IMR-90 (cell line): ENCODE data around the gene ASCL5. TPM values are rescaled to one million over a fixed set of nuclear protein-coding genes. Genes with fewer than 3 reads are reported as not detected.

ENCODE experiments used
- ATAC-seq: fragments of 200-7000 bp; cut with Tn5 transposase; 2 replicates; pipeline ENCODE4 v1.9.1; 2020; ENCODE audit warnings: low read depth, mild to moderate bottlenecking, moderate library complexity
- BruUV-seq: library from RNA; stranded (reverse); fragments of 400-500 nt; replicated peaks from 2 replicates; lab custom pipeline; 2021; lab: Mats Ljungman, UMichigan
- CTCF ChIA-PET: fragments of 300-600 bp; formaldehyde crosslinking; extraction: SDS; loops from one replicate; lab custom pipeline; 2021; ENCODE audit warnings: antibody characterized with exemption; lab: Yijun Ruan, JAX
- POLR2A ChIA-PET: fragments of 300-600 bp; sonication (Branson Sonifier 250); formaldehyde crosslinking; loops from one replicate; lab custom pipeline; 2022; ENCODE audit warnings: antibody characterized with exemption; ENCODE audit not compliant: unreplicated experiment; lab: Charles Lee
- DNase-seq: peaks from one replicate; pipeline ENCODE4 v3.0.0; 2013
- H2AFZ ChIP-seq: replicated peaks from 2 replicates; pipeline ENCODE3; 2013; ENCODE audit warnings: low read length, mild to moderate bottlenecking; ENCODE audit not compliant: poor library complexity
- H2AK5ac ChIP-seq: 2 replicates; pipeline ENCODE4 v1.6.1; 2013; ENCODE audit warnings: low read depth, low read length, inconsistent platforms
- H2AK9ac ChIP-seq: replicated peaks from 2 replicates; pipeline ENCODE3; 2013; ENCODE audit warnings: mild to moderate bottlenecking, low read depth, low read length, moderate library complexity; ENCODE audit not compliant: poor library complexity
- H2BK120ac ChIP-seq: 2 replicates; pipeline ENCODE4 v1.6.1; 2013; ENCODE audit warnings: low read depth, low read length, inconsistent platforms
- H2BK15ac ChIP-seq: 3 replicates; pipeline ENCODE4 v1.6.1; 2013; ENCODE audit warnings: low read depth, low read length, inconsistent platforms
- H2BK20ac ChIP-seq: 2 replicates; pipeline ENCODE4 v1.6.1; 2013; ENCODE audit warnings: low read depth, mild to moderate bottlenecking, inconsistent platforms, low read length, moderate library complexity
- H2BK5ac ChIP-seq: 2 replicates; pipeline ENCODE4 v1.6.1; 2013; ENCODE audit warnings: mild to moderate bottlenecking, low read depth, low read length, inconsistent platforms; ENCODE audit not compliant: poor library complexity, severe bottlenecking
- H3K14ac ChIP-seq: replicated peaks from 2 replicates; pipeline ENCODE4 v1.6.1; 2013; ENCODE audit warnings: low read depth, low read length, inconsistent platforms
- H3K18ac ChIP-seq: 2 replicates; pipeline ENCODE4 v1.6.1; 2013; ENCODE audit warnings: low read depth, low read length, control low read depth
- H3K23ac ChIP-seq: 2 replicates; pipeline ENCODE4 v1.6.1; 2013; ENCODE audit warnings: low read depth, low read length, inconsistent platforms
- H3K27ac ChIP-seq: 2 replicates; pipeline ENCODE4 v1.5.1; 2013; ENCODE audit warnings: mild to moderate bottlenecking, control low read depth, low read length; ENCODE audit not compliant: insufficient read depth
- H3K27me3 ChIP-seq: 2 replicates; pipeline ENCODE4 v1.6.1; 2013; ENCODE audit warnings: low read length; ENCODE audit not compliant: control insufficient read depth, insufficient read depth
- H3K36me3 ChIP-seq: 2 replicates; pipeline ENCODE4 v1.6.1; 2013; ENCODE audit warnings: low read length, mixed read lengths; ENCODE audit not compliant: control insufficient read depth, insufficient read depth
- H3K4ac ChIP-seq: 2 replicates; pipeline ENCODE4 v1.6.1; 2013; ENCODE audit warnings: low read depth, low read length, inconsistent platforms
- H3K4me1 ChIP-seq: 2 replicates; pipeline ENCODE4 v1.6.1; 2013; ENCODE audit warnings: low read length, mixed read lengths; ENCODE audit not compliant: control insufficient read depth, insufficient read depth
- H3K4me2 ChIP-seq: 2 replicates; pipeline ENCODE4 v1.6.1; 2013; ENCODE audit warnings: low read depth, mild to moderate bottlenecking, control low read depth, low read length, moderate library complexity
- H3K4me3 ChIP-seq: 2 replicates; pipeline ENCODE4 v1.5.1; 2013; ENCODE audit warnings: low read depth, mild to moderate bottlenecking, control low read depth, low read length, moderate library complexity; ENCODE audit not compliant: insufficient read depth
- H3K56ac ChIP-seq: 2 replicates; pipeline ENCODE4 v1.6.1; 2013; ENCODE audit warnings: low read length, inconsistent platforms; ENCODE audit not compliant: insufficient read depth; ENCODE audit errors: extremely low read depth
- H3K79me1 ChIP-seq, 2 experiments: 2 replicates each; pipeline ENCODE4 v1.6.1; 2013; ENCODE audit warnings: low read length in 2 of 2, inconsistent platforms in 1 of 2, low read depth in 1 of 2
- H3K9ac ChIP-seq: 2 replicates; pipeline ENCODE4 v1.6.1; 2013; ENCODE audit warnings: low read depth, low read length, control low read depth
- H3K9me1 ChIP-seq: 2 replicates; pipeline ENCODE4 v1.6.1; 2013; ENCODE audit warnings: low read length, inconsistent platforms; ENCODE audit not compliant: insufficient read depth
- H3K9me3 ChIP-seq: 2 replicates; pipeline ENCODE4 v1.6.1; 2013; ENCODE audit warnings: low read length; ENCODE audit not compliant: control insufficient read depth, insufficient read depth
- H4K20me1 ChIP-seq: 2 replicates; pipeline ENCODE4 v1.6.1; 2013; ENCODE audit warnings: low read length, inconsistent platforms; ENCODE audit not compliant: insufficient read depth
- H4K5ac ChIP-seq: 2 replicates; pipeline ENCODE4 v1.6.1; 2013; ENCODE audit warnings: mild to moderate bottlenecking, low read depth, low read length, control low read depth
- H4K8ac ChIP-seq, 2 experiments: 2 replicates each; pipeline ENCODE4 v1.6.1; 2013; ENCODE audit warnings: low read depth in 2 of 2, low read length in 2 of 2, control low read depth in 1 of 2, inconsistent platforms in 1 of 2
- H4K91ac ChIP-seq: 2 replicates; pipeline ENCODE4 v1.6.1; 2013; ENCODE audit warnings: low read depth, low read length, inconsistent platforms; ENCODE audit not compliant: insufficient read depth
- BHLHE40 ChIP-seq: fragments of 150-350 bp; IDR thresholded peaks from 2 replicates; pipeline ENCODE4 v1.6.1; 2016; ENCODE audit warnings: mild to moderate bottlenecking, low read depth, low read length
- CEBPB ChIP-seq: IDR thresholded peaks from 2 replicates; pipeline ENCODE4 v1.6.1; 2012; ENCODE audit warnings: low read depth, low read length, improper control_type of control experiment
- CHD1 ChIP-seq: IDR thresholded peaks from 2 replicates; pipeline ENCODE4 v1.6.1; 2012; ENCODE audit warnings: low read depth, low read length, improper control_type of control experiment
- FOS ChIP-seq: fragments of 150-350 bp; IDR thresholded peaks from 2 replicates; pipeline ENCODE4 v1.6.1; 2016; ENCODE audit warnings: low read depth, low read length
- MAFK ChIP-seq: IDR thresholded peaks from 2 replicates; pipeline ENCODE4 v1.6.1; 2012; ENCODE audit warnings: low read depth, low read length, improper control_type of control experiment
- MAZ ChIP-seq: IDR thresholded peaks from 2 replicates; pipeline ENCODE4 v1.6.1; 2012; ENCODE audit warnings: low read depth, mild to moderate bottlenecking, low read length, improper control_type of control experiment, moderate library complexity, borderline replicate concordance
- MXI1 ChIP-seq: IDR thresholded peaks from 2 replicates; pipeline ENCODE4 v1.6.1; 2012; ENCODE audit warnings: low read depth, mild to moderate bottlenecking, low read length, moderate library complexity, borderline replicate concordance
- NFE2L2 ChIP-seq: fragments of 150-350 bp; IDR thresholded peaks from 2 replicates; pipeline ENCODE4 v1.6.1; 2016; ENCODE audit warnings: low read depth, mild to moderate bottlenecking, low read length
- POLR2A ChIP-seq: IDR thresholded peaks from 2 replicates; pipeline ENCODE4 v1.6.1; 2012; ENCODE audit warnings: mild to moderate bottlenecking, low read depth, low read length
- RAD21 ChIP-seq: IDR thresholded peaks from 2 replicates; pipeline ENCODE4 v1.6.1; 2012; ENCODE audit warnings: low read length, improper control_type of control experiment
- RCOR1 ChIP-seq: IDR thresholded peaks from 2 replicates; pipeline ENCODE4 v1.6.1; 2012; ENCODE audit warnings: mild to moderate bottlenecking, low read length, improper control_type of control experiment; ENCODE audit not compliant: insufficient replicate concordance
- RFX5 ChIP-seq: IDR thresholded peaks from 2 replicates; pipeline ENCODE4 v1.8.0; 2012; ENCODE audit warnings: low read depth, mild to moderate bottlenecking, low read length, moderate library complexity
- SMC3 ChIP-seq: fragments of 150-350 bp; IDR thresholded peaks from 2 replicates; pipeline ENCODE4 v1.6.1; 2016; ENCODE audit warnings: low read depth, mild to moderate bottlenecking, antibody characterized with exemption, low read length, moderate library complexity
- WGBS, 2 experiments: methylation state at CpG; one replicate each; pipeline versions ENCODE4 v1.1.5 to v1.1.7; 2013; ENCODE audit warnings: missing lambda C conversion rate in 2 of 2; ENCODE audit not compliant: insufficient read length in 1 of 2; ENCODE audit errors: extremely low coverage in 2 of 2; 5-methylcytosine and 5-hydroxymethylcytosine counted together
- dilution Hi-C: fragments of 300-500 bp; cut with HindIII; formaldehyde crosslinking; loops from one replicate; pipeline ENCODE4 v1.14.3; 2018; ENCODE audit warnings: low sequenced_read_pairs; ENCODE audit not compliant: unreplicated experiment
- in situ Hi-C: fragments of 300-500 bp; cut with MboI; formaldehyde crosslinking; loops from 3 replicates; pipeline ENCODE4 v1.14.3; 2019; ENCODE audit warnings: low sequenced_read_pairs, inconsistent platforms, mixed read lengths
- intact Hi-C: fragments of 100-400 bp; cut with micrococcal nuclease; formaldehyde crosslinking; loops from 2 replicates; pipeline ENCODE4 v1.10.0; 2022
- polyA plus RNA-seq, 3 experiments: library from polyadenylated mRNA; depleted of rRNA; stranded (reverse); fragments of >200 nt; gene quantifications; 2 replicates each; pipeline ENCODE4 v1.2.3, GENCODE V29; 2012; ENCODE audit warnings: low replicate concordance in 1 of 3
- total RNA-seq: library from RNA; depleted of rRNA; stranded (reverse); fragments of >200 nt; gene quantifications from 2 replicates; pipeline ENCODE4 v1.2.3, GENCODE V29; 2012
- TF ChIP-seq, protein P1 (sequence below): fragments of 150-350 bp; IDR thresholded peaks from 2 replicates; pipeline ENCODE4 v1.6.1; 2016; ENCODE audit warnings: low read depth, mild to moderate bottlenecking, low read length, moderate library complexity, borderline replicate concordance
- TF ChIP-seq, protein P2 (sequence below): fragments of 150-350 bp; IDR thresholded peaks from 2 replicates; pipeline ENCODE4 v1.6.1; 2017; ENCODE audit warnings: mild to moderate bottlenecking, antibody characterized with exemption, low read length, low read depth
- TF ChIP-seq, protein P3 (sequence below): conservative IDR thresholded peaks from 2 replicates; pipeline ENCODE4 v1.5.1; 2012; ENCODE audit warnings: mild to moderate bottlenecking, low read depth, low read length, improper control_type of control experiment

Gene ASCL5
- total and polyA plus RNA-seq, 2 of the 4 experiments (the other 2 are of a cell fraction), result not detected

DNA sequence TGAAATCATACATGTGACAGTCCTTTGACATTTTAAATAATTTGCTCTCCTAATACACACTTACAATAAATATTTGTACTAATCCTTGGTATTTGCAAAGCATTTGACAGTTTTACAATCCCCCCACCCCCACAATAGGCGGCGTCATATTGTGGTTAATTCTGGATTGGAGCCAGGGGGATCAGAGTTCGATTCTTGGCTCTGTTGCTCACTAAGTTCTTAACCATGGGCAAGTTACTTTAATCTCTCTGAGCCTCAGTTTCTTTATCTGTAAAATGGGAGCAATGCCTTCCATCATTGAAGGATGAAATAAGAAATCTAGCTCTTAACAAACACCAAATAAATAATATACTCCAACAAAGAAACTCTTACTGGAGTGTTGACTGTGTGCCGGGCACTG lies 38.6 kb downstream of the ASCL5 start:
- no peak overlapping the region for H4K5ac ChIP-seq
- POLR2A ChIA-PET, result no interaction called here
- H3K4me3 ChIP-seq, result no peak overlapping the region

More for the DNA sequence above, 38.6 kb downstream of the ASCL5 start:
- no peak overlapping the region for H3K14ac ChIP-seq
- intact Hi-C loops (loop anchor here (10.0 kb wide), 1 partner anchor 96 kb away; no protein-coding TSS in a partner anchor), in situ Hi-C loops (loop anchor here (10.0 kb wide), 1 partner anchor 136 kb away; no protein-coding TSS in a partner anchor), dilution Hi-C loops (no loop called here)
- H3K36me3 ChIP-seq, result no peaks in the 10 kb centered on the region
- H3K23ac ChIP-seq, result no peak overlapping the region
- no peak overlapping the region for H2BK15ac ChIP-seq
- H3K18ac ChIP-seq, result no peak overlapping the region
- H4K20me1 ChIP-seq, result no peaks in the 10 kb centered on the region
- no peaks in the 10 kb centered on the region for H3K79me1 ChIP-seq
- H4K91ac ChIP-seq, result no peak overlapping the region
- no peak overlapping the region for H2BK5ac ChIP-seq
- ATAC-seq, result no peak
- H2AK9ac ChIP-seq, result no peak overlapping the region
- no peaks in the 10 kb centered on the region for H3K9me3 ChIP-seq
- no peak overlapping the region for H3K27ac ChIP-seq
- WGBS, 2 experiments, result no CpG with 5 or more reads among the region's 4 CpGs
- no TSS peak for BruUV-seq
- no peak overlapping the region for H2AK5ac ChIP-seq
- TF ChIP-seq CEBPB (no peak), BHLHE40 (no peak), CHD1 (no peak), MAZ (no peak), POLR2A (no peak), MAFK (no peak), RFX5 (no peak), RAD21 (no peak), SMC3 (no peak), NFE2L2 (no peak), RCOR1 (no peak), FOS (no peak), MXI1 (no peak)
- TF ChIP-seq, protein P1, sequence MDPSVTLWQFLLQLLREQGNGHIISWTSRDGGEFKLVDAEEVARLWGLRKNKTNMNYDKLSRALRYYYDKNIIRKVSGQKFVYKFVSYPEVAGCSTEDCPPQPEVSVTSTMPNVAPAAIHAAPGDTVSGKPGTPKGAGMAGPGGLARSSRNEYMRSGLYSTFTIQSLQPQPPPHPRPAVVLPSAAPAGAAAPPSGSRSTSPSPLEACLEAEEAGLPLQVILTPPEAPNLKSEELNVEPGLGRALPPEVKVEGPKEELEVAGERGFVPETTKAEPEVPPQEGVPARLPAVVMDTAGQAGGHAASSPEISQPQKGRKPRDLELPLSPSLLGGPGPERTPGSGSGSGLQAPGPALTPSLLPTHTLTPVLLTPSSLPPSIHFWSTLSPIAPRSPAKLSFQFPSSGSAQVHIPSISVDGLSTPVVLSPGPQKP, result no peak
- TF ChIP-seq, protein P2, sequence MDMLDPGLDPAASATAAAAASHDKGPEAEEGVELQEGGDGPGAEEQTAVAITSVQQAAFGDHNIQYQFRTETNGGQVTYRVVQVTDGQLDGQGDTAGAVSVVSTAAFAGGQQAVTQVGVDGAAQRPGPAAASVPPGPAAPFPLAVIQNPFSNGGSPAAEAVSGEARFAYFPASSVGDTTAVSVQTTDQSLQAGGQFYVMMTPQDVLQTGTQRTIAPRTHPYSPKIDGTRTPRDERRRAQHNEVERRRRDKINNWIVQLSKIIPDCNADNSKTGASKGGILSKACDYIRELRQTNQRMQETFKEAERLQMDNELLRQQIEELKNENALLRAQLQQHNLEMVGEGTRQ, result no peak
- TF ChIP-seq, protein P3, sequence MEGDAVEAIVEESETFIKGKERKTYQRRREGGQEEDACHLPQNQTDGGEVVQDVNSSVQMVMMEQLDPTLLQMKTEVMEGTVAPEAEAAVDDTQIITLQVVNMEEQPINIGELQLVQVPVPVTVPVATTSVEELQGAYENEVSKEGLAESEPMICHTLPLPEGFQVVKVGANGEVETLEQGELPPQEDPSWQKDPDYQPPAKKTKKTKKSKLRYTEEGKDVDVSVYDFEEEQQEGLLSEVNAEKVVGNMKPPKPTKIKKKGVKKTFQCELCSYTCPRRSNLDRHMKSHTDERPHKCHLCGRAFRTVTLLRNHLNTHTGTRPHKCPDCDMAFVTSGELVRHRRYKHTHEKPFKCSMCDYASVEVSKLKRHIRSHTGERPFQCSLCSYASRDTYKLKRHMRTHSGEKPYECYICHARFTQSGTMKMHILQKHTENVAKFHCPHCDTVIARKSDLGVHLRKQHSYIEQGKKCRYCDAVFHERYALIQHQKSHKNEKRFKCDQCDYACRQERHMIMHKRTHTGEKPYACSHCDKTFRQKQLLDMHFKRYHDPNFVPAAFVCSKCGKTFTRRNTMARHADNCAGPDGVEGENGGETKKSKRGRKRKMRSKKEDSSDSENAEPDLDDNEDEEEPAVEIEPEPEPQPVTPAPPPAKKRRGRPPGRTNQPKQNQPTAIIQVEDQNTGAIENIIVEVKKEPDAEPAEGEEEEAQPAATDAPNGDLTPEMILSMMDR, result no peak
- no peak overlapping the region for H3K4ac ChIP-seq
- peaks cover 70% of the 10 kb centered on the region for H3K27me3 ChIP-seq
- CTCF ChIA-PET, result no interaction called here
- DNase-seq, result no peak
- H3K9me1 ChIP-seq, result no peaks in the 10 kb centered on the region
- H3K9ac ChIP-seq, result no peak overlapping the region
- H2BK20ac ChIP-seq, result no peak overlapping the region
- no peak overlapping the region for H3K56ac ChIP-seq
- no peaks in the 10 kb centered on the region for H3K4me1 ChIP-seq
- no peak overlapping the region for H2BK120ac ChIP-seq
- no peak overlapping the region for H2AFZ ChIP-seq
- no peak overlapping the region for H3K4me2 ChIP-seq
- no peak overlapping the region for H4K8ac ChIP-seq
